Cerebellar cortex (tissue), 1 donor: ENCODE measurements around the gene SLC19A3.
"Not testable (repeated sequence)": the region's sequence is repeated elsewhere in the genome, so short reads cannot be mapped to it uniquely, and the experiment has no call there.

ENCODE experiments used
- DNase-seq: peaks from one replicate; pipeline ENCODE4 v3.0.0-alpha.2; 2015; ENCODE audit warnings: low spot score

Gene SLC19A3

DNA sequence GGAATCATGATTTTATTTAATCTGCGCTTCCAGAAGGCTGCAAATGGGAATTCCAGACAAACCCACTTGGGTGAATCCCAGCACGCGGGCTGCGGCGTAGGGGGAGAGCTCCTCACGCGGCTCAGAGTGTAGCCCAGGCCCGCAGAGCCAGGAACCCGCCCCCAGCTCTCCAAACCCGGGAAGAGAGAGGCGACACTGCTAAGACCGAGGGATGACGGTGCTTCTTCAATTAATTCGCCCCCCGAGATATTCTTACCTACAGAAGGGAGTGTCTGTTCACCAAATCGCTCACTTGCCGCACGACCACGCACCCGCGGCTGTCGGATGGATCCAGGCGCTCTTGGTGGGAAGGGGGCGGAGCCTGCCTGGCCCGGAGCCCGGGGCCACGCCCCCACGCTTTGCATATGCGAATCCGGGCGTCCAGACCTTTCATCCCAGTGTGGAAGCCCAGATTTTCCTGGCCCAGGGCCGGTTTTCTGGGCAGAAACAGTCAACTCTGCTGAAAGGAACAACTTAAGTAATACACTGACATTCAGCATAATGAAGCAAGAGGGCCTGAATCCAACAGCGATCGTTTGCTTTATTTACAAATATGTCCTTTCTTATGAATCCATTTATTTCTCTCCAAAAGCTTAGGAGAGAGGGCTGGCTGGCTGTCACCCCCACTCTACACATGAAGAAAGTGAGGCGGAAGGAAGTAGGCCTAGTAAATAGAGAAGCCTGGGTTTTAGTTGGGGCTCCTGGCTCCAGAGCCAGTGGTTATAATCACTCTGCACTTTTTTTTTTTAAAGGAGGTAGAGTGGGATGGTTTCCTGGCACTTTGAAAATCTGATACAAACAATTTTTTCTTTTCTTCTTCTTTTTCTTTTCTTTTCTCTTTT is at the start of gene SLC19A3:
TSS of gene SLC19A3 (minus strand) at position 342 of the 881 bp plus-strand sequence. CDS start 15,710 bp downstream, outside the sequence.
- DNase-seq, result peak; percentile 25

DNA sequence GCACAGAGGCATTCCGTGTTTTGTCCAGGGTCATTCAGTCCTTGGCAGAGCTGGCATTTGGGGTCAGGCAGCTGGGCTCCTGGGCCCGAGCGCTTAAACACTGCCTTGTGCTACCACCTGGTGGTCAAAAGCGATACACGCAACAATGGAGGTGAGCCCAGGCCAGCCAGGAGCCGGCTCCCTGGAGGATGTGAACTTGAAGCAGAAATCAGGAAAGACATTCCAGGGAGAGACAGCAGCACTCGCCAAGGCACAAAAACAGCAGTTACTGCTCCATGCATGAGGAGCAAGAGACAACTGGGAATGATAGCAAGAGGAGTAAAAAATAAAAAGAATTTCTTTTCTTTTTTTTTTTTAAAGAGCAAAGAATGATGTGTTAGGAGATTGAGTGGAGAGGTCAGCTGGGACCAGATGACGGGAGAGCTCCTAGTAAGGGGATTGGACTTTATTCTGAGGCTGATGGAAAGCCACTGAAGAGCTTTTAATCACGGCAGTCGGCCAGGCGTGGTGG is 48.6 kb upstream of the SLC19A3 start:
- DNase-seq, result peak; percentile 72

DNA sequence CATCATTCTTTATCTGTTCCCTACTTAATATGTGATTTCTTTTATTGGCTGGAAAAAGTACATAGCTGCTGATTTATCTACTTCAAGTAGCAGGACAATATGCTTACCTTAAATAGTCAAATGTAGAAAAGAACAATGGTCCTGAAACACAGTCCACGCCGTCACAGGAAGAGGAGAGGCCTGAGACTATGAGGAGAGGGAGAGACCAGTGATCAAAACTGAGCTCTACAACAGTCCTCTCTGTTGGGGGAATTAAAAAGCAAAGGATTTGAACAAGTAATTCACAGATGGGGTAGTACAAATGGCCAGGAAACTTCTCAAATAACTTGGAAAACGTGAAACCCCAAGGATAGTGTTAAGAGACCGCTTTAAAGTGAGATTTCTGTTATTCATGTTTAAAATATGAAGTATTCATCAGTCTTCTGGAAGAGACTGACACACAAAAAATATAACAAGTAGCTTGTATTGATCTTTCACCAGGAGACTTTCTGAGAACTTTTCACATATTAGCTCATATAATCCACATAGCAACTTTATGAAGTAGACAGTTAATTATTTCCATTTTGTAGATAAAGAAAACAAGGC is 48.1 kb upstream of the SLC19A3 start:
- no peak for DNase-seq

DNA sequence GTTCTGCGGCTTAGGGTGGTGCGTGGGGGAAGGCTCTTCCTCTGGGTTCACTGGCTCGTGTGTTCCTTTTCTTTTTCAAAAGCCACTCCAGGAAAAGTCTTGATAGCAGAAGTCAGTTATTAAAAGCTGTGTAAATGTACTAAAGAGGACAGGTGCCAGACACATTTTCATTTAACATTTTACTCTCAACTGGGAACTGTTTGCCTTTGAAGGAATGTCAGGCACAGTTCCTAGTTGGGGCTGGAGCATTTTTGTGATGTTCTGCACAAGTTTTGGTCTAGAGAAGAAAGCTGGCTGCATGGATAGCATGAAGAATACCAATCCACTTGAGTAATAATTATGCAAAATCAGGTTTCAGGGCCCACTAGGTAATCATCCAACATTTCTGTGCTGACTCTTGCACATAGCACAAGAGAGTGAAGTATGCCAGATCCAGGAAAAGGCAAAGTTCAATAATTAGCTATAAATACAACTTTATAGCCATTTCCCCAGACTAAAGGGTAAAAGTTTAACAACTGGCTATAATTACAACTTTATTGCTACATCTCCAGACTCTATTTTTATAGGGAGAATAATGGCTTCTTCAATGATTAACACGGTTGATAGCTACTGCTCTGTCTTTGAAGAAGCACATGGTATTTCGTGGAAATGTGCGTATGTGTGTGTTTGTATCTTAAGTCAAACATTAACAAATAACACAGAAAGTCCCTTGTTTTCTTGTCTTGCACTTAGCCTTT is 44.1 kb upstream of the SLC19A3 start:
- DNase-seq, result no peak

DNA sequence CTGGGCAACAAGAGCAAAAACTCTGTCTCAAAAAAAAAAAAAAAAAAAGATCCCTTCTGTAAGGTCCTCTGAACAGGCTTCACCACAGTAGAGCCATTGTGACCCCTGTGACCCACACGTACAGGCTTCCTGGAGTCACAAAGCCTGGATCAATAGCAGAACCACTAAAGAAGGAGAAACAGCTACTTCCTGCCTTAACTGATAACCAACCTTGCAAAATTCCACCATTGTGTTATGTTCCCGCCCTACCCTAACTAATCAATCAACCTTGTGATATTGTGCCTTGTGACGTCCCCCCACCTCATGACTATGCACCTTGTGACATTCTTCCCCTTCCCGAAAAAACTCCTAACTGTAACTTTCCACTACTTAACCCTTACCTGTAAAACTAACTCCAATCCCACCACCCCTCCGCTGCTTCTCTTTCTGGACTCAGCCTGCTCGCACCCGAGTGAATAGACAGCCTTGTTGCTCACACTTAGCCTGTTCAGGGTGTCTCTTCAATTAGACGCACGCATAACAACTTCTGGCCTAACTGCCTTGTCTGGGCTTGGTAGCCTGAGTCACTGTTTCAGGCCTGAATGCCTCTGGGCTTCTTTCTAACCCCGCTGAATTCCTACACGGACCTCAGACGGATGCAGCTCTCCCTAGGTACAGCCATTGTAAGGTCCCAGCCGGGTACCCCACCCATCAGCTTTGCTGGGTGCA is 41.7 kb upstream of the SLC19A3 start:
- DNase-seq, result no peak

DNA sequence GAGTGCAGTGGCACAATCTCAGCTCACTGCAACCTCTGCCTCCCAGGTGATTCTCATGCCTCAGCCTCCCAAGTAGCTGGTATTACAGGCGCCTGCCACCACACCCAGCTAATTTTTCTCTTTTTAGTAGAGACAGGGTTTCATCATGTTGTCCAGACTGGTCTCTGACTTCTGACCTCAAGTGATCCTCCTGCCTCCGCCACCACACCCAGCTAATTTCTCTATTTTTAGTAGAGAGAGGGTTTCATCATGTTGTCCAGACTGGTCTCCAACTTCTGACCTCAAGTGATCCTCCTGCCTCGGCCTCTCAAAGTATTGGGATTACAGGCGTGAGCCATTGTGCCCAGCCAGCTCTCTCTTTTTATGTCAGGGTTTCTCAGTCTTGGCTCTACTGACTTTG is 38.4 kb upstream of the SLC19A3 start:
- not testable (repeated sequence) for DNase-seq

DNA sequence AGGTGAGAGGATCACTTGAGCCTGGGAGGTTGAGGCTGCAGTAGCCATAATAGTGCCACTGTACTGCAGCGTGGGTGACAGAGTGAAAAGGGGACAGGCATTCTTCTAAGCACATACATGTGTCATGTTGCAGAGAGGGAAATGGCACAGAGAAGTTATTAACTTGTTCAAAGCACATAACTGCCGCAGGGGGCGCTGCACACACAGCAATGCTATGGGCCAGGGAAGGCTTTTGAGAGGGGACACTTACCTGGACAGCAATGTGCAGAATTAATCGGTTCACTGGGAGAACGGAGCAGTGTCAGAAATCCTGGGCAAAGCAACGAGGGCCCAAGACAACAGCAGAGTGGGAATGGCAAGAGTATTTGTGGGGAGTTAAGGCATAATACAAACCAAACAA is 30.3 kb upstream of the SLC19A3 start:
- no peak for DNase-seq

DNA sequence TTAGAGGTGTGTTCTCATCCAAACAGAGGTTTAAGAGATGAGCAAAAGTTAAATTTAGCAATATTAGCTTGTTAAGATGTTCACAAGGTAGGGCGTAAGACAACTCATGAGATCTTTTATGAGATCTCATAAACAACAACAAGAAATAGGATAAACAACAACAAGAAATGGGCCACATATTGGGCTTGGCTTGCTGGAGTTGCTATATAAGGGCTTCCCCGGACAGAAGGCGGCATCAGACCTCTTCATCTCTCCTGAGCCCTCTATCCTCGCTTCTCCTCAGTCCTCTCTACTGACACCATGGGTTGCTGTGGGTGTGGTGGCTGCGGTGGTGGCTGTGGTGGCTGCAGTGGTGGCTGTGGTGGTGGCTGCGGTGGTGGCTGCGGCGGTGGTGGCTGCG is 27.8 kb upstream of the SLC19A3 start, which contains the start of gene SCYGR8:
TSS of gene SCYGR8 (plus strand) at position 301 of the 400 bp plus-strand sequence. CDS start at position 301, 0 bp downstream.
- DNase-seq, result no peak

DNA sequence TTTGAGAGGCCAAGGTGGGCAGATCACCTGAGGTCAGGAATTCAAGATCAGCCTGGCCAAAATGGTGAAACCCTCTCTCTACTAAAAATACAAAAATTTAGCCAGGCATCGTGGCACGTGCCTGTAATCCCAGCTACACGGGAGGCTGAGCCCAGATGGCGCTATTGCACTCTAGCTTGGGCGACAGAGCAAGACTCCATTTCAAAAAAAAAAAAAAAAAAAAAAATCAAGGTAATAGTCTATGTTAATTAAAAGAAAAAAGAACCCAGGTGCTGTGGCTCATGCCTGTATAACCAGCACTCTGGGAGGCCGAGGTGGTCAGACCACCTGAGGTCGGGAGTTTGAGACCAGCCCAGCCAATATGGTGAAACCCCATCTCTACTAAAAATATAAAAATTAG is 22.9 kb upstream of the SLC19A3 start:
- DNase-seq, result not testable (repeated sequence)

DNA sequence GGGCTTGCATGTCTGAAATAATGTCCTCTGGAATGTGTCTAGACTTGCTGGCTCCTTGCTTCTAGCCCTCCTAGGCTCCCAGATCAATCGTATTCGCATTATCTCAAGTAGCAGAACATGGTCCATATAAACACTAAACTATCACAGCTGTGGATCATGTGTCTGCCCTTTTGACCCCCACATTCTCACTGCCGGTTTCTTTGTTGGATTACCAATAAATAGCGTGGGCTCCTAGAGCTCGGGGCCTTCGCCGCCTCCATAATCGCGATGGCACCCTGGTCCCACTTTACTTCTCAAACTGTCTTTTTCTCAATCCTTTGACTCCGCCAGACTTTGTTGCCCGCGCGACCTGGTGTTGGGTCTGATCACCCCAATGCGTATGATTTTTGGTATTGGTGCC is 21.5 kb upstream of the SLC19A3 start:
- DNase-seq, result no peak

DNA sequence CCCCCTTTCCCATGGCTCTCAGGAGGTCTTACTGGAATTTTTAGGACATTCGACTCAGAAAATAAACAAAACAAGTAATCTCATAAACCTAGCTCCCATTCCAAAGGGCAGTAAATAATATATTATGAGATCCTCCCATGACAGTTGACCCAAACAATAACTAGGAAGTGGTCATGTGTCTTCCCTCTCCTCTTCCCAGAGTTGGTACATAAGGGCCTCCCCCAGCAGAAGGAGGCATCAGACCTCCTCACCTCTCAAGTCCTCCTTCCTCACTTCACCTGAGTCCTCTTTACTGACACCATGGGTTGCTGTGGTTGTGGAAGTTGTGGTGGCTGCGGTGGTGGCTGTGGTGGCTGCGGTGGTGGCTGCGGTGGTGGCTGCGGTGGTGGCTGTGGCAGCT is 10.2 kb upstream of the SLC19A3 start, which contains the start of gene SCYGR7:
TSS of gene SCYGR7 (plus strand) at position 301 of the 400 bp plus-strand sequence. CDS start at position 301, 0 bp downstream.
- DNase-seq, result no peak

DNA sequence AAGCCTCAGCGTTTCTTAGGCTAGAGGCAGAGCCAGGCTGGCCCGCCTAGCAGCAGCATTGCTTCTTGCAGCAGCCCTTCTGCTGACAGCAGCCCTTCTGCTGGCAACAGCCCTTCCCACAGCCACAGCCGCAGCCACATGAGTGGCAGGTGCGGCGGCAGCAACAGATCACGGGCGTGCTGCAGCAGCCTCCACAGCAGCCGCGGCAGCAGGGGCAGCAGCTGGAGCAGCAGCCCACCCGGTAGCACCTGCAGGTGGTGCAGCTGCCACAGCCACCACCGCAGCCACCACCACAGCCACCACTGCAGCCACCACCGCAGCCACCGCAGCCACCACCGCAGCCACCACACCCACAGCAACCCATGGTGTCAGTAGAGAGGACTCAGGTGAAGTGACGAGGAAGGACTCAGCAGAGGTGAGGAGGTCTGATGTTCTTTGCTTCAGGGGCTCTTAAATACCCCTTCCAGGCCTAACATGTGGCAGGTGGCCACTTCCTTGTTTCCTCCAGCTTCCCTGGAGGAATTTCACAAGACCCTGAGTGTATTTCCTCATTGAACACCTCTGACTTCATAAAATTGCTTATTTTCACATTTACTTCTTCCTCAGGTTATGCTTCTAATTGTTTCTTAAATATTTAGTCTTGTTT is 6.7 kb upstream of the SLC19A3 start, which contains the start of gene SCYGR6:
TSS of gene SCYGR6 (minus strand) at position 364 of the 646 bp plus-strand sequence. CDS start at position 364, 0 bp downstream.
- DNase-seq, result no peak

DNA sequence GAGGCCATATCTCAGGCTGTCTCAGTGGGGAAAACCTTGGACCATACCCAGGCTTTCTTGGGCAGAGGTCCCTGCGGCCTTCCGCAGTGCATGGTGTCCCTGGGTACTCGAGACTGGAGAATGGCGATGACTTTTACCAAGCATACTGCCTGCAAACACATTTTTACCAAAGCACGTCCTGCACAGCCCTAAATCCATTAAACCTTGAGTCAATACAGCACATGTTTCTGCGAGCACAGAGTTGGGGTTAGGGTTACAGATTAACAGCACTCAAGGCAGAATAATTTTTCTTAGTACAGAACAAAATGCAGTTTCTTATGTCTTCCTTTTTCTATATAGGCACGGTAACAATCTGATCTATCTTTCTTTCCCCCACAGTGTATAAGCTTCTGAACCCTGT is 5.0 kb upstream of the SLC19A3 start:
- DNase-seq, result not testable (repeated sequence)

DNA sequence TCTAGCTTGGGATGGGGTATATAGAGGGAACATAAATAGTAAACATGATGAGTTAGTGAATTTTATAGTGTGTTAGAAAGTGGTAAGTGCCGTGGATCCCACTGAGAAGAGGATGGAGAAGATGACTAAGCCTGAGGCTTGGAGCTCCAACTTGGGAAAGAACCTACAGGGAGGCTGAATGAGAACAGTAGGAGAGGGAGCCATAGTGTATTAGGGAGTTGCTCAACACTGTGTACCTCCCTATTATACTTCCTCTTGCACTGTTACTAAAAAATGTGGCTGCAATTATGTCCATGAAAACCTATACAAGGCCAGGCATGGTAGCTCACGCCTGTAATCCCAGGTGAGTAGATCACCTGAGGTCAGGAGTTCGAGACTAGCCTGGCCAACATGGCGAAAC is 2.9 kb upstream of the SLC19A3 start:
- no peak for DNase-seq

DNA sequence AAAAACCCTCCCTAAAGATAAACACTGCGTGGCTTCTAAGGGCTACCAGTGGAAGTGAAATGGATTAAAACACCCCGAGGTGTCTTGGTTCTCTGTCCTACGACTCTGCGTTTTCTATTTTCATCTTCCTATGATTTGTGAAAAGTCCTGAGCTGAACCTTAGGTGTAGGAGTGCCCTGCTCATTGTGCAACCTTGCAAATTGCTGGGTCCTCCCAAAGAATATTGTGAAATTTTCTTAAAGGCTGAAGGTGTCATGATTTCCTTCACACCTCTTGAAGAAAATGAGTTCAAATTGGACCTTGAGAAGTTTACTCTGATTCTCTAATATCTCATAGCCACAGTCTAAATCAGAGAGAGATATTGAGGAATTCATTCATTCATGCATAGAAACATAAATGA is 1.8 kb upstream of the SLC19A3 start:
- no peak for DNase-seq

DNA sequence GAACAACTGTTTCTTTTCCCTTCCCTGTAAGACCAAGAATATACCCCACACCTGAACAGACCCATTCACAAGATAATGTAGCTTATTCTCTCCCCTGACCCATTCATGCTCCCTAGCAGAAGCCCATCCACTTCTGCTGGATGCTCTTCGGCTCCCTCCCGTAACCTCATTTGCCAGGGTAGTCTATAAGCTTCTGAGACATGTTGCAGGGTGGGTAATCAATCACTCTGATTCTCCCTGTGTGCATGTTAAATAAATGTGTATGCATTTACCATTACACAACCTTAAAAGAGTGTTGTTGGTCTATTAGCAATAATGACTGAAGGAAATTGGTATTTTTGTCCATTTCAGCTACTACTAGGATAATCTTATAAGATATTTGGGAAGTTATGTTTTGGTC is 1.3 kb downstream of the SLC19A3 start:
- DNase-seq, result no peak

DNA sequence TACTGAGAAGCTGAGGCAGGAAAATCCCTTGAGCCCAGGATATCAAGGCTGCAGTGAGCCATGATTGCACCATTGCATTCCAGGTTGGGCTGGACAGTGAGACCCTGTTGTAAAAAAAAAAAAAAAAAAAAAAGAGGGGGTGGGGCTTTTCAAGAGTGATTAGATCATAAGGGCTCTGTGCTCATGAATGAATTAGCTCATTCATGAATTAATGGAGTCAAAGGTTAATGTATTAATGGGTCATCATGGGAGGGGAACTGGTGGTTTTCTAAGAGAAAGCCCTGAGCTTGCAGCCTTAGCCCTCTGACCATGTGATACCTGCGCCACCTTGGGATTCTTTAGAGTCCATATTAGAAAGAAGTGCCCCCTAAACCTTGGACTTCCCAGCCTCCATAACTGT is 4.5 kb downstream of the SLC19A3 start:
- no peak for DNase-seq

DNA sequence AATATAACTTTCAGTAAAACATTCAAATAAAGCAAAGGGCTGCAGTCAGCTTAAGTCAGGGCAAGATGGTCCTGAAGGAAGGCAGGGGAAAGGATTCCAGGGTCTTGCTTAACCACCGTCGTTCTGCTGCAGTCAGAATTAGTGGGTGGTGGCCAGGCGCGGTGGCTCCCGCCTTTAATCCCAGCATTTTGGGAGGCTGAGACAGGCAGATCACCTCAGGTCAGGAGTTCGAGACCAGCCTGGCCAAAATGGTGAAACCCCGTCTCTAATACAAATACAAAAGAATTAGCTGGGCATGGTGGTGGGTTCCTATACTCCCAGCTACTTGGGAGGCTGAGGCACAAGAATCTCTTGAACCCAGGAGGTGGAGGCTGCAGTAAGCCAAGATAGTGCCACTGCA is 6.8 kb downstream of the SLC19A3 start:
- no peak for DNase-seq

DNA sequence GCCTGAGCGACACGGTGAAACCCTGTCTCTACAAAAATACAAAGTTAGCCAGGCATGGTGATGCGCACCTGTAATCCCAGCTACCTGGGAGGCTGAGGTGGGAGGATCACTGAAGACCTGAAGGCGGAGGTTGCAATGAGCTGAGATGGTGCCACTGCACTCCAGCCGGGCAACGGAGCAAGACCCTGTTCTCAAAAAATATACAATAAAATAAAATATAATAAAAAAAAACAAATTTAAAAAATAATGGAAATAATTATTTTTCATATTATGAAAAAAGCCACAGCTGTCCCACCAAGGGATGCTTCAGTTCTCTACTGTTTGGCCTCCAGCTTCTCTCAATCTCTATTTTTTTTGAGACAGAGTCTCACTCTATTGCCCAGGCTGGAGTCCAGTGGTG is 10.4 kb downstream of the SLC19A3 start:
- no peak for DNase-seq

DNA sequence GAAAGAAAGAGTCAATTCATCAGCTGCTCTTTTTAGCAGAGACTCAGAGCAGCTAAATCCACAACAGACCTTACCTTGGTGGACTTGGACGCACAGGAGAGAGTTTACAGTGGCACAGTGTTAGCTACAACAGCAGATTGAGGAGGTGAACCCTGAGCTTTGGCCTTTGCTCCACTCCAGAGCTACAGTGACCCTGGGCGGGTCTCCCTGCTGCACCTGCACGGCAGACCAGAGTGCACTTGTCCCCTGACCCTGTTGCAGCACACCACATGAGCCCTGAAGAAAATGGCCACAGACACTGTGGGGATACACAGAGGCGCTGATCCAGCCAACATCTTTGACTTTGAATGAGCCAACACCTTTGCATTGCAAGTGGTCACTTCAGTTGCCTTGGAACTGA is 11.0 kb downstream of the SLC19A3 start:
- no peak for DNase-seq

DNA sequence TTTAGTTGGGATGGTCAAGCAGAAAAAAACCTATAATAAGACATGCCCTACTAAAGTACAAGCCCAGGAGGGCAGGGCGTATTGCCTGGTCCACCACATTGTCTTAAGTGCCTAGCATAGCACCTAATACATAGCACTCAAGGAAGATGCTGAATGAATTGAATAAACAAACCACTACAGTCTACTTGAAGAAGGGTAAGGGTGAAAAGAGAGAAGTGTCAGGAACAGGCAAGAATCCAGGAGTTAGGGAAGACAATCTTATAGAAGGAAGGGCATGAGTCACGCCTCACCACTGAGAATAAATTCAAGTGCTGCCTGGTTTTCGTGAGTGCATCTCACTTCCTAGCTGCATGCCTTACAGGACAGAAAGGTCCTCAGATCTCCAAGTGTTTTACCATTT is 13.9 kb downstream of the SLC19A3 start:
- no peak for DNase-seq
